GM10248 (cell line): ENCODE results near the gene MAML2.

Experiments used
- CTCF ChIA-PET: fragments of 300-600 bp; sonication (Branson Sonifier 250); formaldehyde crosslinking; extraction: SDS; loops from one replicate; lab custom pipeline; 2021; ENCODE audit warnings: antibody characterized with exemption; lab: Yijun Ruan, JAX
- POLR2A ChIA-PET: fragments of 350-650 bp; sonication (Branson Sonifier 250); formaldehyde crosslinking; extraction: SDS; loops from one replicate; lab custom pipeline; 2020; ENCODE audit warnings: antibody characterized with exemption; lab: Yijun Ruan, JAX
- DNase-seq: peaks from one replicate; pipeline ENCODE4 v3.0.0; 2012; ENCODE audit errors: extremely low spot score
- CTCF ChIP-seq: IDR thresholded peaks from 2 replicates; pipeline ENCODE4 v1.5.1; 2012; ENCODE audit warnings: mild to moderate bottlenecking, low read depth; ENCODE audit errors: extremely low read depth, missing control alignments, control extremely low read depth

MAML2 gene

GRCh38 chr11:96365493-96365892 is 22.5 kb upstream of the MAML2 start:
- CTCF ChIA-PET = interaction anchor here (1.0 to 1.4 kb wide), 2 partner anchors 23 to 30 kb away, joined by 3 to 7 read pairs; partner anchors contain the start of gene MAML2
- TF ChIP-seq CTCF = no peak

GRCh38 chr11:96361778-96362177 is 18.8 kb upstream of the MAML2 start:
- ChIA-PET POLR2A (no interaction called here), CTCF (interaction anchor here (1.0 to 1.7 kb wide), 3 partner anchors 10 to 19 kb away, joined by 3 to 9 read pairs (median 9); partner anchors contain the start of gene MAML2)
- no peak for TF ChIP-seq CTCF

More at GRCh38 chr11:96365493-96365892, 22.5 kb upstream of the MAML2 start:
- POLR2A ChIA-PET = no interaction called here
- no peak for DNase-seq

GRCh38 chr11:96358321-96358720 is 15.3 kb upstream of the MAML2 start:
- no peak for TF ChIP-seq CTCF
- no peak for DNase-seq
- ChIA-PET CTCF (interaction anchor here (1.0 to 2.3 kb wide), 3 partner anchors 14 to 20 kb away, joined by 3 to 17 read pairs (median 3); partner anchors contain the start of gene MAML2), POLR2A (no interaction called here)

More at GRCh38 chr11:96361778-96362177, 18.8 kb upstream of the MAML2 start:
- no peak for DNase-seq

- POLR2A ChIA-PET = interaction anchor here (0.6 kb wide), 1 partner anchor 544 kb away, joined by 5 read pairs; no protein-coding TSS in a partner anchor
- DNase-seq = peak; percentile 11
- no peak for TF ChIP-seq CTCF
- CTCF ChIA-PET = interaction anchor here (1.0 to 2.3 kb wide), 4 partner anchors 14 to 20 kb away, joined by 3 to 17 read pairs (median 4); partner anchors contain the start of gene MAML2
These were observed 14.8 kb upstream of the MAML2 start for GRCh38 chr11:96357794-96358193.

- no peak for TF ChIP-seq CTCF
These were observed 13.9 kb upstream of the MAML2 start for GRCh38 chr11:96356848-96357247.

GRCh38 chr11:96342014-96342960 is 708 bp downstream of the MAML2 start:
- ChIA-PET POLR2A (interaction anchor here (0.6 to 1.3 kb wide), 3 partner anchors 17 to 552 kb away, joined by 4 to 5 read pairs (median 4); partner anchors contain the start of genes CEP57 and FAM76B), CTCF (interaction anchor here (0.6 to 5.5 kb wide), 85 partner anchors 7 to 1892 kb away, joined by 3 to 31 read pairs (median 5); partner anchors contain the start of genes CCDC82, JRKL and SRSF8)
- DNase-seq = no peak
- TF ChIP-seq CTCF = no peak

More at GRCh38 chr11:96356848-96357247, 13.9 kb upstream of the MAML2 start:
- ChIA-PET CTCF (interaction anchor here (1.2 to 2.3 kb wide), 2 partner anchors 14 to 16 kb away, joined by 4 to 17 read pairs; partner anchors contain the start of gene MAML2), POLR2A (no interaction called here)
- DNase-seq = no peak
